GM19452 (cell line): Measurements from ENCODE around the gene INTS14.
A peak's percentile ranks its signal among the peaks of the same experiment; 100 is the strongest.

ENCODE experiments used
- ATAC-seq: cut with Tn5 transposase; IDR thresholded peaks from one replicate; pipeline ENCODE4 v1.9.1; 2021; ENCODE audit not compliant: unreplicated experiment

Gene INTS14

GRCh38 chr15:65610871-65611718, at the start of gene INTS14:
Gene INTS14 (minus strand): TSS chr15:65611131. CDS start chr15:65607380, 3,751 bp downstream.
- ATAC-seq = peak; percentile 94

GRCh38 chr15:65659502-65660052, 48.6 kb upstream of the INTS14 start:
- no peak for ATAC-seq

- no peak for ATAC-seq
Measured at GRCh38 chr15:65655457-65655856, 44.5 kb upstream of the INTS14 start.

GRCh38 chr15:65655026-65655425, 44.1 kb upstream of the INTS14 start:
- ATAC-seq = no peak

GRCh38 chr15:65653801-65654521, 43.0 kb upstream of the INTS14 start:
- no peak for ATAC-seq

- no peak for ATAC-seq
Measured at GRCh38 chr15:65653341-65653740, 42.4 kb upstream of the INTS14 start.

- ATAC-seq = no peak
Measured at GRCh38 chr15:65651831-65652749, 41.2 kb upstream of the INTS14 start.

- no peak for ATAC-seq
Measured at GRCh38 chr15:65651042-65651322, 40.1 kb upstream of the INTS14 start.

- ATAC-seq = no peak
Measured at GRCh38 chr15:65650312-65651041, 39.5 kb upstream of the INTS14 start.

- no peak for ATAC-seq
Measured at GRCh38 chr15:65646486-65646885, 35.6 kb upstream of the INTS14 start.

- no peak for ATAC-seq
Measured at GRCh38 chr15:65645392-65645791, 34.5 kb upstream of the INTS14 start.

- no peak for ATAC-seq
Measured at GRCh38 chr15:65644282-65644681, 33.4 kb upstream of the INTS14 start.

- ATAC-seq = no peak
Measured at GRCh38 chr15:65642594-65642993, 31.7 kb upstream of the INTS14 start.

- no peak for ATAC-seq
Measured at GRCh38 chr15:65641768-65642475, 31.0 kb upstream of the INTS14 start.

GRCh38 chr15:65639509-65639908, 28.6 kb upstream of the INTS14 start:
- no peak for ATAC-seq

- no peak for ATAC-seq
Measured at GRCh38 chr15:65638681-65639089, 27.8 kb upstream of the INTS14 start.

GRCh38 chr15:65638109-65638508, 27.2 kb upstream of the INTS14 start:
- ATAC-seq = no peak

- ATAC-seq = no peak
Measured at GRCh38 chr15:65634356-65634755, 23.4 kb upstream of the INTS14 start.

GRCh38 chr15:65633752-65634151, 22.8 kb upstream of the INTS14 start:
- ATAC-seq = no peak
